Erythroblast (primary cell): Measurements from ENCODE around the gene NF1.

Experiments
- GATA1 ChIP-seq: IDR thresholded peaks from 2 replicates; pipeline ENCODE4 v1.6.1; 2011; ENCODE audit warnings: low read depth, mild to moderate bottlenecking, control low read depth, low read length, moderate library complexity
- POLR2A ChIP-seq: IDR thresholded peaks from 2 replicates; pipeline ENCODE4 v1.6.1; 2011; ENCODE audit warnings: mild to moderate bottlenecking, low read length

DNA sequence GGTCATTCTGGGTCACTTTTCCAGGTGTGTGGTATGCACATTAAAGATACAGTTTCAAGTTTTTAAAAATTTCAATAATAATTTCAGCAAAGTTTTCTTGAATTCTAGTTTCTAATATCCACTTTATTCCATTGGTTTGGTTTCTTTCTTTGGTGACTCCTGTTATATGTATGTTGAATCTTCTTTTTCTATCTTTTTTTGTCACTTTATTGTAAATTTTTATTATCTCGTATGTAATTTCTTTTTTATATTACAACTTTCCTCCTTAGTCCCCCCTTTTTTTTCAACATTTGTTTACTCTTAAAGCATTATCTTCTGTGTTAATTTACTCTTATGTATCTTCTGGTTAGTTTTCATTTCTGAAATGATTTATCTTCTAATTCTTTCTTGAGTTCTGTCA is 57.5 kb downstream of the NF1 start:
- TF ChIP-seq POLR2A = no peak
- no peak for TF ChIP-seq GATA1
